Fibroblast of lung (primary cell): ENCODE measurements around the gene FOXL3. TPM values are rescaled to one million over a fixed set of nuclear protein-coding genes. Genes with fewer than 3 reads are reported as not detected.

Experiments used
- DNase-seq, 2 donors: peaks; one replicate each; pipeline versions ENCODE4 v3.0.0 to v3.0.0-alpha.2; 2010; ENCODE audit warnings: low read depth in 2 of 2
- H2AFZ ChIP-seq: 2 replicates; pipeline ENCODE4 v1.5.1; 2012; ENCODE audit warnings: low read length, control low read depth, inconsistent platforms
- H3K27ac ChIP-seq: 2 replicates; pipeline ENCODE4 v1.5.1; 2011; ENCODE audit warnings: low read length, control low read depth; ENCODE audit not compliant: insufficient read depth
- H3K27me3 ChIP-seq: 2 replicates; pipeline ENCODE4 v1.5.1; 2011; ENCODE audit warnings: mild to moderate bottlenecking, low read length; ENCODE audit not compliant: control insufficient read depth, insufficient read depth
- H3K36me3 ChIP-seq: 2 replicates; pipeline ENCODE4 v1.5.1; 2011; ENCODE audit warnings: low read length; ENCODE audit not compliant: control insufficient read depth, insufficient read depth
- H3K4me1 ChIP-seq: 2 replicates; pipeline ENCODE4 v1.5.1; 2011; ENCODE audit warnings: low read length; ENCODE audit not compliant: control insufficient read depth, insufficient read depth; ENCODE audit errors: extremely low read depth
- H3K4me2 ChIP-seq: 2 replicates; pipeline ENCODE4 v1.5.1; 2011; ENCODE audit warnings: low read length, control low read depth; ENCODE audit not compliant: insufficient read depth; ENCODE audit errors: extremely low read depth
- H3K4me3 ChIP-seq, 4 experiments: fragments of 200-600 bp in 1 of 4; sonication (generic) in 1 of 4; replicated peaks in 1 of 4; 2 replicates each; pipeline ENCODE4 v1.5.1; 2011 to 2016; ENCODE audit warnings: low read length in 4 of 4, low read depth in 3 of 4, mild to moderate bottlenecking in 3 of 4, control low read depth in 2 of 4, inconsistent platforms in 1 of 4, mixed read lengths in 1 of 4; ENCODE audit not compliant: insufficient read depth in 1 of 4; ENCODE audit errors: control extremely low read depth in 1 of 4
- H3K79me2 ChIP-seq: 2 replicates; pipeline ENCODE4 v1.5.1; 2012; ENCODE audit warnings: mild to moderate bottlenecking, low read length, inconsistent platforms; ENCODE audit not compliant: control insufficient read depth, insufficient read depth
- H3K9ac ChIP-seq: 2 replicates; pipeline ENCODE4 v1.5.1; 2011; ENCODE audit warnings: mild to moderate bottlenecking, low read length, control low read depth; ENCODE audit not compliant: insufficient read depth
- H3K9me3 ChIP-seq: 2 replicates; pipeline ENCODE4 v1.5.1; 2012; ENCODE audit warnings: low read depth, low read length; ENCODE audit not compliant: control insufficient read depth, insufficient read depth
- H4K20me1 ChIP-seq: 2 replicates; pipeline ENCODE4 v1.5.1; 2011; ENCODE audit warnings: low read length; ENCODE audit not compliant: control insufficient read depth, insufficient read depth; ENCODE audit errors: extremely low read depth
- EZH2 ChIP-seq: IDR thresholded peaks from 2 replicates; pipeline ENCODE4 v1.5.1; 2012; ENCODE audit warnings: low read length, control low read depth, mild to moderate bottlenecking; ENCODE audit errors: missing control alignments
- polyA plus RNA-seq, 2 donors: library from polyadenylated mRNA; depleted of rRNA in 1 of 2; stranded (reverse) in 1 of 2; unstranded in 1 of 2; fragments of >200 nt; gene quantifications; 2 replicates each; pipeline ENCODE4 v1.2.1, GENCODE V29; 2011 to 2012; ENCODE audit warnings: missing spikeins in 1 of 2
- total RNA-seq: library from RNA; depleted of rRNA; stranded (reverse); fragments of >200 nt; gene quantifications from 2 replicates; pipeline ENCODE4 v1.2.1, GENCODE V29; 2014
- TF ChIP-seq, protein P1 (sequence below), 2 donors: IDR thresholded peaks in 1 of 2; conservative IDR thresholded peaks in 1 of 2; 1 replicate in 1 of 2; 2 replicates in 1 of 2; pipeline ENCODE4 v1.5.1; 2011 to 2012; ENCODE audit warnings: low read length in 2 of 2, control low read depth in 1 of 2, inconsistent platforms in 1 of 2, low read depth in 1 of 2, mild to moderate bottlenecking in 1 of 2

FOXL3 gene
- total and polyA plus RNA-seq, 2 donors (not counting 1 experiment from before 2014, with no cell fraction given) = not detected

DNA sequence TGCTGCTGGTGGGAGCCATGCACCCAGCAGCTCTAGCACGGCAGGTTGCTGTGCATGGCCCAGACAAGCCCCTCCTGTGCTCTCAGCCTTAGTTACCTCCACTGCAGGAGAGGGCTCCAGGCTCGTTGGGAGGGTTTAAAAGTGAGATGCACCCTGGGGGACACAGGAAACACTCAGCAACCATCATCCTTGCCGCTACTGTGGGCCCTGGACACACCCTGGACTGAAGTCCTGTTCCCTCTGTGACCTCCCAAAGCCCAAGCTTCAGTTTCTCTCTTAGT is 49.0 kb downstream of the FOXL3 start:
- Histone ChIP-seq H4K20me1 (no peaks in the 10 kb centered on the region), H3K4me1 (no peaks in the 10 kb centered on the region), H3K4me3 (no peak overlapping the region), H3K9me3 (no peaks in the 10 kb centered on the region), H3K9ac (no peak overlapping the region), H3K36me3 (no peaks in the 10 kb centered on the region), H2AFZ (no peak overlapping the region), H3K27ac (no peak overlapping the region), H3K27me3 (no peaks in the 10 kb centered on the region), H3K79me2 (no peaks in the 10 kb centered on the region), H3K4me2 (no peak overlapping the region)
- no peak for TF ChIP-seq EZH2
- TF ChIP-seq, protein P1, sequence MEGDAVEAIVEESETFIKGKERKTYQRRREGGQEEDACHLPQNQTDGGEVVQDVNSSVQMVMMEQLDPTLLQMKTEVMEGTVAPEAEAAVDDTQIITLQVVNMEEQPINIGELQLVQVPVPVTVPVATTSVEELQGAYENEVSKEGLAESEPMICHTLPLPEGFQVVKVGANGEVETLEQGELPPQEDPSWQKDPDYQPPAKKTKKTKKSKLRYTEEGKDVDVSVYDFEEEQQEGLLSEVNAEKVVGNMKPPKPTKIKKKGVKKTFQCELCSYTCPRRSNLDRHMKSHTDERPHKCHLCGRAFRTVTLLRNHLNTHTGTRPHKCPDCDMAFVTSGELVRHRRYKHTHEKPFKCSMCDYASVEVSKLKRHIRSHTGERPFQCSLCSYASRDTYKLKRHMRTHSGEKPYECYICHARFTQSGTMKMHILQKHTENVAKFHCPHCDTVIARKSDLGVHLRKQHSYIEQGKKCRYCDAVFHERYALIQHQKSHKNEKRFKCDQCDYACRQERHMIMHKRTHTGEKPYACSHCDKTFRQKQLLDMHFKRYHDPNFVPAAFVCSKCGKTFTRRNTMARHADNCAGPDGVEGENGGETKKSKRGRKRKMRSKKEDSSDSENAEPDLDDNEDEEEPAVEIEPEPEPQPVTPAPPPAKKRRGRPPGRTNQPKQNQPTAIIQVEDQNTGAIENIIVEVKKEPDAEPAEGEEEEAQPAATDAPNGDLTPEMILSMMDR (conservative IDR thresholded peaks at IDR 0.05 in 1 of 2, IDR thresholded peaks at IDR 0.05 in 1 of 2; ENCODE audit: low read depth in 1 of 2, low read length in 2 of 2) = no peak
- DNase-seq = no peak

DNA sequence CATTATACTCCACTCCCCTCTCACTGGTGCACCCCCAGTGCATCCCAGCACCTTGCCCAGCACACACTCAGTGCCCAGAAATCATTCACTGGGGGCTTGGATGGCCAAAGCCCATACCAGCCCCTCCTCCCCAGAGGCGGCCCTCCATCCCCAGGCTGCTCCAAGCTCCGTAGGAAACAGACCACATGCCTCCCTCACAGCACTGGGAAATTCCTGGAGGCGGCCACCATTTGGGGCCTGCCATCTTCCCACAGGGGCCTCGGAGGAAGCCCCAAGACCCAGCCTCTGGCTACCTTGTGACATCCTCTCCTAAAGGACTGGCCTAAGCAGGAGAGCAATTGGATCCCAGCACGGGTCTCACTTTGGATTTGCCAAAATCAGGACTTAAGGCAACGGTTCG is 49.7 kb downstream of the FOXL3 start:
- Histone ChIP-seq H3K9me3 (no peaks in the 10 kb centered on the region), H3K27ac (no peak overlapping the region), H3K9ac (no peak overlapping the region), H3K4me3 (no peak overlapping the region), H3K4me1 (no peaks in the 10 kb centered on the region), H3K36me3 (no peaks in the 10 kb centered on the region), H3K79me2 (no peaks in the 10 kb centered on the region), H3K4me2 (no peak overlapping the region), H3K27me3 (no peaks in the 10 kb centered on the region), H4K20me1 (no peaks in the 10 kb centered on the region), H2AFZ (no peak overlapping the region)
- no peak for TF ChIP-seq EZH2
- TF ChIP-seq, protein P1 (conservative IDR thresholded peaks at IDR 0.05 in 1 of 2, IDR thresholded peaks at IDR 0.05 in 1 of 2; ENCODE audit: low read depth in 1 of 2, low read length in 2 of 2) = no peak
- DNase-seq = no peak

DNA sequence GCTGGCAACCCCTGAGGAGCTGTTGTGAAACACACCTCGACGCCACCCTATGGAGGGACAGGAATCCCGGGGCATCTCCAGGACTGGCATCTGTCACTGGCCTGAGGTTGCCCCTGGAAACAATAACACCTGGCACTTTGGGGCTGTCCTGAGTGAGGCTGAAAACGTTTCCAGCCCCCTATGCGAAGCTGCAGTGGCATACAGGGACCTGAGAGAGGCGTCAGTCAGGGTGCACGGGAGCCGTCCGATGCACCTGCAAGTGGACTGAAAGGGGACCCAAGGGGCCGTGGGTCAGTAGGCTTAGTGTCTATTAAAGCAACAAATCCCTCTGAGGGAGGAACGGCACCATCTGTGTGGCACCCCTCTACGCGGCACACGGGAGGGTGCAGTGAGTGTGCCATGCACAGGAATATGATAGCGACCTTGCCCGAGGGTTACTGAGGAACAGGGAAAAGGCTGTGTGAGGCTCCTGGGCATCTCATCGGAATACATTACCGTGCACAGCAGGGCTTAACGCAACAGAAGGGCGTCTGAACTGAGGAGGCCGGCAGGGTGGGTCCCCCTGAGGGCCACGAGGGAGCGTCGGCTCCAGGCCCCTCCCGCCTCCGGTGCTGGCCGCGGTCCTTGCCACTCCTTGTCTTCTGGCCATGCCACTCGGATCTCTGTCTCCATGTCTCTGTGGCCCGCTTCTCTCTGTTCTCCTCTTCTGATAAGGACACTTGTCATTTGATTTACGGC is 50.4 kb downstream of the FOXL3 start:
- Histone ChIP-seq H3K27me3 (no peaks in the 10 kb centered on the region), H3K36me3 (no peaks in the 10 kb centered on the region), H3K9ac (no peak overlapping the region), H3K4me1 (no peaks in the 10 kb centered on the region), H2AFZ (no peak overlapping the region), H3K4me3 (no peak overlapping the region), H3K27ac (no peak overlapping the region), H3K9me3 (no peaks in the 10 kb centered on the region), H4K20me1 (no peaks in the 10 kb centered on the region), H3K79me2 (no peaks in the 10 kb centered on the region), H3K4me2 (no peak overlapping the region)
- no peak for TF ChIP-seq EZH2
- TF ChIP-seq, protein P1 (conservative IDR thresholded peaks at IDR 0.05 in 1 of 2, IDR thresholded peaks at IDR 0.05 in 1 of 2; ENCODE audit: low read depth in 1 of 2, low read length in 2 of 2) = no peak
- no peak for DNase-seq

Other genes with a start within 250 kb of the FOXL3 start
- 52.9 and 70.7 TPM in 2 replicates for gene FAM20C, start 97.6 kb upstream of the FOXL3 start, total RNA-seq
- gene FAM20C, start 97.6 kb upstream of the FOXL3 start, polyA plus RNA-seq = 31.8 and 49.8 TPM in 2 replicates
- 10.8 and 13.5 TPM in 2 replicates for gene PDGFA, start 229.7 kb downstream of the FOXL3 start, total RNA-seq
- 2.0 and 16.9 TPM in 2 replicates for gene PDGFA, start 229.7 kb downstream of the FOXL3 start, polyA plus RNA-seq